DND-41 (cell line): ENCODE data around the gene CDC14A.

Experiments
- EZH2 ChIP-seq: IDR thresholded peaks from 3 replicates; pipeline ENCODE4 v1.6.1; 2012; ENCODE audit warnings: borderline replicate concordance, low read depth, mild to moderate bottlenecking, moderate library complexity, low read length, inconsistent platforms; ENCODE audit not compliant: severe bottlenecking
- TF ChIP-seq, protein P1 (sequence below): IDR thresholded peaks from 2 replicates; pipeline ENCODE4 v1.5.1; 2012; ENCODE audit warnings: borderline replicate concordance, low read length, moderate library complexity, mild to moderate bottlenecking; ENCODE audit not compliant: poor library complexity, severe bottlenecking; ENCODE audit errors: extremely low read depth

GRCh38 chr1:100411574-100411973 lies 59.3 kb downstream of the CDC14A start:
- TF ChIP-seq, protein P1, sequence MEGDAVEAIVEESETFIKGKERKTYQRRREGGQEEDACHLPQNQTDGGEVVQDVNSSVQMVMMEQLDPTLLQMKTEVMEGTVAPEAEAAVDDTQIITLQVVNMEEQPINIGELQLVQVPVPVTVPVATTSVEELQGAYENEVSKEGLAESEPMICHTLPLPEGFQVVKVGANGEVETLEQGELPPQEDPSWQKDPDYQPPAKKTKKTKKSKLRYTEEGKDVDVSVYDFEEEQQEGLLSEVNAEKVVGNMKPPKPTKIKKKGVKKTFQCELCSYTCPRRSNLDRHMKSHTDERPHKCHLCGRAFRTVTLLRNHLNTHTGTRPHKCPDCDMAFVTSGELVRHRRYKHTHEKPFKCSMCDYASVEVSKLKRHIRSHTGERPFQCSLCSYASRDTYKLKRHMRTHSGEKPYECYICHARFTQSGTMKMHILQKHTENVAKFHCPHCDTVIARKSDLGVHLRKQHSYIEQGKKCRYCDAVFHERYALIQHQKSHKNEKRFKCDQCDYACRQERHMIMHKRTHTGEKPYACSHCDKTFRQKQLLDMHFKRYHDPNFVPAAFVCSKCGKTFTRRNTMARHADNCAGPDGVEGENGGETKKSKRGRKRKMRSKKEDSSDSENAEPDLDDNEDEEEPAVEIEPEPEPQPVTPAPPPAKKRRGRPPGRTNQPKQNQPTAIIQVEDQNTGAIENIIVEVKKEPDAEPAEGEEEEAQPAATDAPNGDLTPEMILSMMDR = no peak
- TF ChIP-seq EZH2 = no peak
